Right cardiac atrium (tissue), 5 donors: ENCODE measurements around the gene LCE6A. TPM values are rescaled to one million over a fixed set of nuclear protein-coding genes. Genes with fewer than 3 reads are reported as not detected.

Experiments
- polyA plus RNA-seq: library from polyadenylated mRNA; stranded (reverse); fragments of 200-250 nt; gene quantifications from one replicate; pipeline ENCODE4 v1.2.3, GENCODE V29; 2013
- total RNA-seq, 4 donors: library from RNA; stranded (reverse); fragmentation: NEBNext Ultra II Directional; extraction: Animal tissue kit (Norgen Biotek cat#: 25700); gene quantifications; one replicate each; pipeline ENCODE4 v1.2.1, GENCODE V29; 2021
- donor health status: healthy with polysubstance abuse.
- donor health status: DM: no; HTN: yes; CAD: no.
- donor health status: DM: no; HTN: no; CAD: no.
- donor health status: DM: no; HTN: yes; CAD: no; lungs with severe emphysema.
- donor health status: DM: yes; HTN: yes; CAD: no.

The LCE6A gene
- total and polyA plus RNA-seq, 5 donors = not detected

Other genes starting within 250 kb of the LCE6A start
- not detected for gene LCE3C, start 242.6 kb upstream of the LCE6A start, total RNA-seq
- not detected for gene LCE3C, start 242.6 kb upstream of the LCE6A start, polyA plus RNA-seq
- gene LCE3B, start 229.0 kb upstream of the LCE6A start, total RNA-seq = not detected
- gene LCE3B, start 229.0 kb upstream of the LCE6A start, polyA plus RNA-seq = not detected
- not detected for gene LCE3A, start 219.8 kb upstream of the LCE6A start, total RNA-seq
- not detected for gene LCE3A, start 219.8 kb upstream of the LCE6A start, polyA plus RNA-seq
- gene LCE2D, start 179.5 kb upstream of the LCE6A start, total RNA-seq = not detected
- not detected for gene LCE2D, start 179.5 kb upstream of the LCE6A start, polyA plus RNA-seq
- not detected for gene LCE2C, start 167.6 kb upstream of the LCE6A start, total RNA-seq
- gene LCE2C, start 167.6 kb upstream of the LCE6A start, polyA plus RNA-seq = not detected
- not detected for gene LCE2B, start 156.7 kb upstream of the LCE6A start, total RNA-seq
- gene LCE2B, start 156.7 kb upstream of the LCE6A start, polyA plus RNA-seq = not detected
- gene LCE2A, start 144.5 kb upstream of the LCE6A start, total RNA-seq = not detected
- gene LCE2A, start 144.5 kb upstream of the LCE6A start, polyA plus RNA-seq = not detected
- gene LCE4A, start 134.7 kb upstream of the LCE6A start, total RNA-seq = not detected
- gene LCE4A, start 134.7 kb upstream of the LCE6A start, polyA plus RNA-seq = not detected
- gene KPRP, start 84.8 kb upstream of the LCE6A start, total RNA-seq = not detected
- gene KPRP, start 84.8 kb upstream of the LCE6A start, polyA plus RNA-seq = not detected
- gene LCE1F, start 67.7 kb upstream of the LCE6A start, total RNA-seq = not detected
- not detected for gene LCE1F, start 67.7 kb upstream of the LCE6A start, polyA plus RNA-seq
- gene LCE1E, start 56.6 kb upstream of the LCE6A start, total RNA-seq = not detected
- not detected for gene LCE1E, start 56.6 kb upstream of the LCE6A start, polyA plus RNA-seq
- gene LCE1D, start 46.1 kb upstream of the LCE6A start, total RNA-seq = not detected
- not detected for gene LCE1D, start 46.1 kb upstream of the LCE6A start, polyA plus RNA-seq
- gene LCE1C, start 36.2 kb upstream of the LCE6A start, total RNA-seq = not detected
- not detected for gene LCE1C, start 36.2 kb upstream of the LCE6A start, polyA plus RNA-seq
- gene LCE1B, start 30.9 kb upstream of the LCE6A start, total RNA-seq = not detected
- gene LCE1B, start 30.9 kb upstream of the LCE6A start, polyA plus RNA-seq = not detected
- not detected for gene LCE1A, start 15.4 kb upstream of the LCE6A start, total RNA-seq
- not detected for gene LCE1A, start 15.4 kb upstream of the LCE6A start, polyA plus RNA-seq
- not detected for gene LCE7A, start 17.1 kb downstream of the LCE6A start, total RNA-seq
- gene LCE7A, start 17.1 kb downstream of the LCE6A start, polyA plus RNA-seq = not detected
- gene SMCP, start 35.5 kb downstream of the LCE6A start, total RNA-seq = not detected
- gene SMCP, start 35.5 kb downstream of the LCE6A start, polyA plus RNA-seq = not detected
- gene IVL, start 65.7 kb downstream of the LCE6A start, total RNA-seq = not detected
- gene IVL, start 65.7 kb downstream of the LCE6A start, polyA plus RNA-seq = not detected
- gene SPRR5, start 104.3 kb downstream of the LCE6A start, total RNA-seq = not detected
- not detected for gene SPRR5, start 104.3 kb downstream of the LCE6A start, polyA plus RNA-seq
- gene SPRR4, start 127.8 kb downstream of the LCE6A start, total RNA-seq = not detected
- gene SPRR4, start 127.8 kb downstream of the LCE6A start, polyA plus RNA-seq = not detected
- not detected for gene SPRR1A, start 141.2 kb downstream of the LCE6A start, total RNA-seq
- not detected for gene SPRR1A, start 141.2 kb downstream of the LCE6A start, polyA plus RNA-seq
- gene SPRR3, start 158.9 kb downstream of the LCE6A start, total RNA-seq = not detected
- gene SPRR3, start 158.9 kb downstream of the LCE6A start, polyA plus RNA-seq = 0.50 TPM
- gene SPRR1B, start 188.3 kb downstream of the LCE6A start, total RNA-seq = not detected
- gene SPRR1B, start 188.3 kb downstream of the LCE6A start, polyA plus RNA-seq = not detected
- not detected for gene SPRR2D, start 198.3 kb downstream of the LCE6A start, total RNA-seq
- not detected for gene SPRR2D, start 198.3 kb downstream of the LCE6A start, polyA plus RNA-seq
- gene SPRR2A, start 214.7 kb downstream of the LCE6A start, total RNA-seq = not detected
- 0.14 TPM for gene SPRR2A, start 214.7 kb downstream of the LCE6A start, polyA plus RNA-seq
- gene SPRR2B, start 228.8 kb downstream of the LCE6A start, total RNA-seq = not detected
- not detected for gene SPRR2B, start 228.8 kb downstream of the LCE6A start, polyA plus RNA-seq